Activated naive CD4-positive, alpha-beta T cell treated with anti-CD3 and anti-CD28 coated beads, Interleukin-2, amount 50 U/mL, for 72 hours (primary cell): Measurements from ENCODE around the gene VEGFC. TPM values are rescaled to one million over a fixed set of nuclear protein-coding genes. Genes with fewer than 3 reads are reported as not detected.

Source experiments
- ATAC-seq, 2 donors: fragments of 150-1000 bp; cut with Tn5 transposase; 2 replicates each; pipeline ENCODE4 v1.10.0; 2021; ENCODE audit warnings: mild to moderate bottlenecking in 2 of 2, moderate library complexity in 2 of 2
- DNase-seq, 2 donors: peaks; one replicate each; pipeline ENCODE4 v3.0.0; 2021 to 2022; ENCODE audit warnings: low spot score in 2 of 2
- H3K27ac Mint-ChIP-seq, 2 donors: one replicate each; pipeline ENCODE4 v1.8.0; 2022; ENCODE audit warnings: mild to moderate bottlenecking in 2 of 2, mixed read lengths in 2 of 2
- H3K36me3 Mint-ChIP-seq, 2 donors: one replicate each; pipeline ENCODE4 v1.8.0; 2022; ENCODE audit warnings: mixed read lengths in 2 of 2
- H3K9me3 Mint-ChIP-seq, 2 donors: one replicate each; pipeline ENCODE4 v1.8.0; 2022; ENCODE audit warnings: mixed read lengths in 2 of 2
- total RNA-seq, 2 donors: library from RNA; stranded (reverse); gene quantifications; one replicate each; pipeline ENCODE4 v1.2.3, GENCODE V29; 2022

VEGFC gene
- total RNA-seq, 2 donors from 2014 or later: not detected

GRCh38 chr4:176782794-176783193 lies 9.9 kb downstream of the VEGFC start:
- Mint-ChIP-seq H3K27ac (no peak overlapping the region), H3K36me3 (no peaks in the 10 kb centered on the region), H3K9me3 (no peaks in the 10 kb centered on the region)
- ATAC-seq (no peak), DNase-seq (no peak)

- DNase-seq: no peak
- Mint-ChIP-seq H3K27ac (no peak overlapping the region), H3K36me3 (no peaks in the 10 kb centered on the region), H3K9me3 (no peaks in the 10 kb centered on the region)
- ATAC-seq: no peak
Observed at GRCh38 chr4:176782191-176782590, 10.5 kb downstream of the VEGFC start.

DNA sequence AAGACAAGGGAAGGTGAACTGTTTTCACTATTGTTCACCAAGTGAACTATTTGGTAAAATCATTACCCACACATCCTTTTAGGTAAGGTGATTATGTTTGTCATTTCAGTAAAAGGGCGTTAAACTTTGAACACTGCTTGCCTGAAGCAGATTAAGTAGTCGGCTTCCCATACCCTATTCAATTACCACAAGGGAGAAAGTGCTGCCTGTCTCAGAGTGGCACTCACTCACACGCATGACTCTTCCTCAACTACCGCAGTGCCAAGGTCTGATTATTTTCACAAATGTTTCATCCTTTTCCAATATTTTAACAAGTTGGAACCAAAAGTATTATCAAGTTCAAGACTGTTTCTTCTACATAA lies 11.0 kb downstream of the VEGFC start:
- DNase-seq (no peak), ATAC-seq (no peak)
- no peaks in the 10 kb centered on the region for H3K9me3 Mint-ChIP-seq
- no peak overlapping the region for H3K27ac Mint-ChIP-seq
- no peaks in the 10 kb centered on the region for H3K36me3 Mint-ChIP-seq

GRCh38 chr4:176780995-176781738 lies 11.6 kb downstream of the VEGFC start:
- Mint-ChIP-seq H3K9me3 (no peaks in the 10 kb centered on the region), H3K36me3 (no peaks in the 10 kb centered on the region), H3K27ac (no peak overlapping the region)
- ATAC-seq (no peak), DNase-seq (no peak)

GRCh38 chr4:176779421-176779820 lies 13.3 kb downstream of the VEGFC start:
- DNase-seq: no peak

DNA sequence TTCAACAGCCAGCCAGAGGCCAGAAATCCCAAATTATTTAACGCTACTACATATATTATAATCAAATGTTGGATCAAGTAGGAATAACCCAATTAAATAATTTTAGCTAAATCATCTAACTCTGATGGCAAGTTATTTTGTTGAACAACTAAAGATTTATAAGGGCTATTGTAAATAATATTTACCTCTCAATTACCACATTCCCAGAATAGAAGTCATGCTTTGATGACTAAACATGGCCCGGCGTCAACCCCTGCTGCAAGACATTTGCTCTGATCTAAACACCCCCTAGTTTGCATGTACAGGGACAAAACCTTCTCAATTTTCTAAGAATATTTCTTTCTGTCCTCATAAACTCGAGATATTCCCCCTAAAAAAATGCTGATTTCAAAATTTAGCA lies 14.2 kb downstream of the VEGFC start:
- DNase-seq (no peak), ATAC-seq (no peak)
- Mint-ChIP-seq H3K27ac (no peak overlapping the region), H3K9me3 (no peaks in the 10 kb centered on the region), H3K36me3 (no peaks in the 10 kb centered on the region)

More at GRCh38 chr4:176779421-176779820, 13.3 kb downstream of the VEGFC start:
- no peaks in the 10 kb centered on the region for H3K36me3 Mint-ChIP-seq
- ATAC-seq: no peak
- H3K9me3 Mint-ChIP-seq: no peaks in the 10 kb centered on the region
- no peak overlapping the region for H3K27ac Mint-ChIP-seq

DNA sequence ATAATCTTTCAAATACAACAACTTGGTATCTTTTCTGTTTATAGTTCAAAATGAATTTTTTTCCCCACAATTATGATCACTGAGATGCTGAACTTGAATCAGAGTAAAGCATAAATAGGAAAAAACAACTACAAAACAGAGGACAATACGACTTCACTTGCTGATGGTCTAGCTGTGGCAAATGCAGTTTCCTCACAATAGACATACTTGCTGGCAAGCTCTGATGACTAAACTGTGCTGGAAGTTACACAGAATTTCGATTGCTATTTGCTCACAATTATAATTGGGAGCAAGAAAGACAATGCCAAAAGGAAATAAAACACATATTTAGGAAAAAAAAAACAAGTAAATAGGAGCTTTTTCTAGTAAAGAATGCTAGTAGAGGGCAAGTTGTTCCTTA lies 14.7 kb downstream of the VEGFC start:
- Mint-ChIP-seq H3K9me3 (no peaks in the 10 kb centered on the region), H3K27ac (no peak overlapping the region), H3K36me3 (no peaks in the 10 kb centered on the region)
- DNase-seq (no peak), ATAC-seq (no peak)

- no peak for ATAC-seq
- no peak for DNase-seq
- Mint-ChIP-seq H3K9me3 (no peaks in the 10 kb centered on the region), H3K27ac (no peak overlapping the region), H3K36me3 (no peaks in the 10 kb centered on the region)
Observed at GRCh38 chr4:176775338-176775737, 17.4 kb downstream of the VEGFC start.

DNA sequence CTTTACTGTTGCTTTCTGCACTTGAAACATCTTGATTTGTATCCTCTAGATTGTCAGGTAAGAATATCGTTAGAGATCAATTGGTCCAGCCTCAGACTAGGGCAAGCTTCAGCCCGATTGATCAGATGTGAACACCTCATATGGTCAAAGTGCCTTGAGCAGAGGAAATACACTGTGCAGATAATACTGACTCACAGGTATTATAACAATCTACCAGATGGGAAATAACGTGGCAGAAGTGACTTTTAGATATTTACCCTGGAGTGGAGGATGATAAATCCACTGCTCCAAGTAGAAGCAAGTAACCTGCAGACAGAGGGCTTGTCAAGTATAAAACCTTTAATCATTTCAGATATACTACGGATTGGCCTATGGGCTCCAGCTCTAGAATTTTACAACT lies 17.9 kb downstream of the VEGFC start:
- DNase-seq (no peak), ATAC-seq (no peak)
- H3K36me3 Mint-ChIP-seq: no peaks in the 10 kb centered on the region
- no peak overlapping the region for H3K27ac Mint-ChIP-seq
- no peaks in the 10 kb centered on the region for H3K9me3 Mint-ChIP-seq

DNA sequence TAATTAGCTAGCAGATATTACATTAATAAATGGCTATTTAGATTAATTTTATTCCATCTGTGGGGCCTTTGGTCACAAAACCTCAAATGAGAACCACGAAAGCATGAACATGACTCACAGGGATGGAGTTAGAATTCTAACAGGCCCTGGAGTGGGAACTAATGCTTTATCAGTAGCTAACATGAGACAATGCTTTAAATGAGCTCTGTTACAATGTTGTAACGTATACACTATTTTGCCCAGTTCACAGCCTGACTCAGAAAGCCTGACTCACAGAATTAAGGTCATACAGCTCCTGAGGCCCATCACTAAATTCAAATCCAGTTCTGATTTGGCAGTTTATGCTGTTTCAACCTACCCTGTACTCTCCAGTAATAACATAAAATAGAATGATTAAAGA lies 23.2 kb downstream of the VEGFC start:
- Mint-ChIP-seq H3K27ac (no peak overlapping the region), H3K9me3 (peaks cover 7 to 8% of the 10 kb centered on the region in 2 donors), H3K36me3 (no peaks in the 10 kb centered on the region)
- no peak for DNase-seq
- no peak for ATAC-seq

DNA sequence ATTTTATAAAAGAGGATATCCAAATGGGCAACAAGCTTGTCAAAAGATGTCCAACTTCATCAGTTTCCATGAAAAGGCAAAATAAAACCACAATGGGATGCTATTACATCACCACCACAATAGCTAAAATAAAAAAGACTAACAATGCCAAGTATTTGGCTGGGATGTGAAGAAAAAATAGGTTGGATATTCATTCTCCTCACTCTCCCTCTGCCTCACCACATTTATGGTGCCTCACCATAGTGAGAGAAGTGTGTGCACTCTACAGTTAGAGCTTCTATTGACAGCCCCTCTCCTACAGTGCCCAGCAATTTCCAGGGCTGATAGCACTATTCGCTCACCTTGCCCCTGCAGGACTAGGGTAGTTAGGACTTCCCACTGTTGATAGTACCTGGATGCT lies 25.5 kb downstream of the VEGFC start:
- ATAC-seq (no peak), DNase-seq (no peak)
- H3K36me3 Mint-ChIP-seq: no peaks in the 10 kb centered on the region
- no peak overlapping the region for H3K27ac Mint-ChIP-seq
- peaks cover 7 to 12% of the 10 kb centered on the region in 2 donors for H3K9me3 Mint-ChIP-seq

DNA sequence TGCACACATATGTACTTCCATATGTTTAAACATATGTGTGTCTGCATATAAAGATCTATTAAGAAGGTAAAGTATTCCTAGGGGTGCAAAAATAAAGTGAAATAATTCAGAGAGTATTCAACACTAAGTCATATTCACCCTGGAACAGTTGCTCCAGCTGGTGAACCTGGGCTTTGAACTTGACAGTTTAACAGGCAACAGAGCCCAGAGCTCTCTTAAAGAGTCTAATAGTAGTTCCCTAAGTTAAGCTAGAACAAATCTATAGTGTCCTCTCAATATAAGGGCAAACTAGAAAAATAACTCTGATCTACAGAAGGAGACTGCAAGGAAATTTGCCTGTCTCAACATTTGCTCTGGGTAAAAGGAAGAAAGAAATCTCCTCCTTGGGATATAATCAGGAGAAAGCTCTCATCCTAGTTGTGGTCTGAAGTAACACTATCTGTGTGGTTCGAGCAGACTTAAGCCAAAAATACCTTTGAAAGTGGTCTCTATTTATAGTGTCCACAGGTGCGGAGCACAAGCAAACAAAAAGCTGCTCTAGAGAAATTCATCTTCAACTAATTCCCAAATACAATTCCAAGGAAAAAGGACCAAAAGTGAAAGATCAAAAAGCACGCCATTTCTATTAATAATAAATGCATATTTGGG lies 29.9 kb downstream of the VEGFC start:
- DNase-seq: no peak
- no peak for ATAC-seq
- Mint-ChIP-seq H3K36me3 (no peaks in the 10 kb centered on the region), H3K9me3 (peaks cover 7 to 9% of the 10 kb centered on the region in 2 donors), H3K27ac (no peak overlapping the region)

DNA sequence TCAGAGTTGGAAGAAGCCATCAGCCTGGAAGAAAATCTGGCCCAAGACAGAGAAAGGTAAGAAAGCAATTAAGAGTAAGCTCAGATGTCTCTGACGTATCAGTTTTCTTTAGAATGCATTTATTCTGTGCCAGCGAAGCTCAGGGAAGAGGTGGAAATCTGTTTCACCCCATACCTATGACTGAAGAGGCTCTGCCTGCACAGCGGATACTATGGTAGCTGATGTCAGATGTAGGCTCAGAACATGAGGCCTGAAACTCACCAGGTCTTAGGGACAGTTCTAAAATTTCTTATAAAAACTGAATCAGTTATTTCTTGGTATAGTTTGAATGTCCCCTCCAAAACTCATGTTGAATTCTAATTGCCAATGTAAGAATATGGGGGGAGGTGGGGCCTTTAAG lies 30.9 kb downstream of the VEGFC start:
- H3K36me3 Mint-ChIP-seq: no peaks in the 10 kb centered on the region
- ATAC-seq: no peak
- H3K9me3 Mint-ChIP-seq: peaks cover 4 to 7% of the 10 kb centered on the region in 2 donors
- H3K27ac Mint-ChIP-seq: no peak overlapping the region
- DNase-seq: no peak

- ATAC-seq (no peak), DNase-seq (no peak)
- Mint-ChIP-seq H3K9me3 (peaks cover 0 to 4% of the 10 kb centered on the region in 2 donors), H3K27ac (no peak overlapping the region), H3K36me3 (no peaks in the 10 kb centered on the region)
Observed at GRCh38 chr4:176760471-176760870, 32.3 kb downstream of the VEGFC start.

- ATAC-seq (no peak), DNase-seq (no peak)
- Mint-ChIP-seq H3K9me3 (peaks cover 0 to under 1% of the 10 kb centered on the region in 2 donors), H3K36me3 (no peaks in the 10 kb centered on the region), H3K27ac (no peak overlapping the region)
Observed at GRCh38 chr4:176758731-176759130, 34.0 kb downstream of the VEGFC start.

DNA sequence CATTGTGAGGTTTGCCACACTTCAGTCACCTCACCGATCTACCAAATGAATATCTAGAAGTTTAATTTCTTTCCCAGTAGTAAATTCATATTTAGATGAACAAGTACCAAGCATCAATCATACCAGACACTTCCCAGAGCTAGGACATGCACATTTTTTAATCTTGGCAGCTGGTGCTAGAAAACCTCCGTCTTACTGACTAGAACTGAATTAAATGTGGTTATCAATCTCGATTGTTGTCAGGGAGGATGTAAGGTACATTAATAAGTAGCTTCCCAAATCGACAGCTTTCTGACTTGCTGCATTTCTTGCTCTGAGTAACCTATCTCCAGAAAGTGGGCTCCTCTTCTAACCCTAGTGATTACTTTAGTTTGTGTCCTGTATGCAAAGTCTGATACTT lies 34.4 kb downstream of the VEGFC start:
- H3K9me3 Mint-ChIP-seq: no peaks in the 10 kb centered on the region
- ATAC-seq (no peak), DNase-seq (no peak)
- H3K27ac Mint-ChIP-seq: no peak overlapping the region
- H3K36me3 Mint-ChIP-seq: no peaks in the 10 kb centered on the region

DNA sequence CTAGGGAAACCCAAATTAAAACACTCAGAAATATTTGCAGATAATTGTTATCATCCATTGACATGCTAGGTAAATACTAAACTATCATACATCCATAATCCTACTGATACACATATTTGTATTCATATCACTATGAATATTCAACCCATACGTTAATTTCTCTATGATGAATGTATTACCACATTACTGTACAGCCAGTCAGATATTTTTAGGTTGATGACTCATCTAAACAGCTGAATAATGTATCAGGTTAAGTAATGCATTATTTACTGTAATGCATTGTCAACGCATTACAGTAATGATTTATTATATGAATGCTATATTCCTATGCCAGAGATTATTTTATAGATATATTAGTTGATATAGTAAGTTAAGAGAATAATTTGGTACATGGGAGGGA lies 37.1 kb downstream of the VEGFC start:
- H3K36me3 Mint-ChIP-seq: no peaks in the 10 kb centered on the region
- no peaks in the 10 kb centered on the region for H3K9me3 Mint-ChIP-seq
- no peak for DNase-seq
- no peak overlapping the region for H3K27ac Mint-ChIP-seq
- no peak for ATAC-seq

- ATAC-seq (no peak), DNase-seq (no peak)
- H3K36me3 Mint-ChIP-seq: no peaks in the 10 kb centered on the region
- no peak overlapping the region for H3K27ac Mint-ChIP-seq
- H3K9me3 Mint-ChIP-seq: no peaks in the 10 kb centered on the region
Observed at GRCh38 chr4:176755001-176755400, 37.7 kb downstream of the VEGFC start.
